Karpas-422 (cell line): ENCODE measurements around the gene GRM1. TPM values are rescaled to one million over a fixed set of nuclear protein-coding genes. Genes with fewer than 3 reads are reported as not detected.

Experiments
- DNase-seq: peaks from one replicate; pipeline ENCODE4 v3.0.0-alpha.2; 2015
- H2AFZ ChIP-seq: fragments of 200-600 bp; sonication (generic); 2 replicates; pipeline ENCODE4 v1.6.1; 2014; ENCODE audit warnings: antibody characterized with exemption, low read length, mixed read lengths
- H3K27ac ChIP-seq: fragments of 200-600 bp; sonication (generic); 2 replicates; pipeline ENCODE4 v1.5.1; 2014; ENCODE audit warnings: mild to moderate bottlenecking, low read length, moderate library complexity
- H3K27me3 ChIP-seq: fragments of 200-600 bp; sonication (generic); 2 replicates; pipeline ENCODE4 v1.6.1; 2014; ENCODE audit warnings: low read length, mixed read lengths
- H3K36me3 ChIP-seq: fragments of 200-600 bp; sonication (generic); 2 replicates; pipeline ENCODE4 v1.6.1; 2014; ENCODE audit warnings: low read length, mixed read lengths; ENCODE audit not compliant: insufficient read depth
- H3K4me1 ChIP-seq: fragments of 200-600 bp; sonication (generic); 2 replicates; pipeline ENCODE4 v1.6.1; 2014; ENCODE audit warnings: mild to moderate bottlenecking, low read length, mixed read lengths
- H3K4me2 ChIP-seq: fragments of 200-600 bp; sonication (generic); 2 replicates; pipeline ENCODE4 v1.6.1; 2014; ENCODE audit warnings: low read length, low read depth, mild to moderate bottlenecking; ENCODE audit not compliant: poor library complexity, severe bottlenecking
- H3K4me3 ChIP-seq: fragments of 200-600 bp; sonication (generic); 2 replicates; pipeline ENCODE4 v1.5.1; 2014; ENCODE audit warnings: mild to moderate bottlenecking, antibody characterized with exemption, low read length, mixed read lengths
- H3K79me2 ChIP-seq: fragments of 200-600 bp; sonication (generic); 2 replicates; pipeline ENCODE4 v1.6.1; 2014; ENCODE audit warnings: mild to moderate bottlenecking, low read length, mixed read lengths
- H3K9ac ChIP-seq: fragments of 200-600 bp; sonication (generic); 2 replicates; pipeline ENCODE4 v1.6.0; 2014; ENCODE audit warnings: low read length
- H3K9me2 ChIP-seq: fragments of 200-600 bp; sonication (generic), shearing (Covaris generic); replicated peaks from 2 replicates; pipeline ENCODE4 v1.6.0; 2014; ENCODE audit warnings: mild to moderate bottlenecking, low read length, moderate library complexity; ENCODE audit not compliant: insufficient read depth
- H3K9me3 ChIP-seq: fragments of 300-700, 200-600 bp; sonication (generic); 2 replicates; pipeline ENCODE4 v1.6.1; 2014; ENCODE audit warnings: low read length, mixed read lengths
- H4K20me1 ChIP-seq: fragments of 200-600 bp; sonication (generic); 2 replicates; pipeline ENCODE4 v1.6.1; 2014; ENCODE audit warnings: mild to moderate bottlenecking, antibody characterized with exemption, low read length, low read depth; ENCODE audit not compliant: insufficient read depth
- total RNA-seq: library from RNA; depleted of rRNA; stranded (reverse); fragments of >200 nt; shearing (Covaris generic); gene quantifications from 2 replicates; pipeline ENCODE4 v1.2.3, GENCODE V29; 2014; ENCODE audit warnings: low replicate concordance

The GRM1 gene
- total RNA-seq, 1 experiment from 2014 or later, result 1.2 TPM

- H3K4me3 ChIP-seq, result no peak overlapping the region
Measured at GRCh38 chr6:146077992-146078391, 49.1 kb downstream of the GRM1 start.

GRCh38 chr6:146087386-146087785 lies 58.5 kb downstream of the GRM1 start:
- H3K27ac ChIP-seq, result no peak overlapping the region
- H3K4me1 ChIP-seq, result no peaks in the 10 kb centered on the region
- H3K4me2 ChIP-seq, result no peak overlapping the region
- no peak overlapping the region for H3K9ac ChIP-seq
- no peak overlapping the region for H2AFZ ChIP-seq
- no peaks in the 10 kb centered on the region for H4K20me1 ChIP-seq
- no peaks in the 10 kb centered on the region for H3K9me2 ChIP-seq
- no peak overlapping the region for H3K4me3 ChIP-seq
- DNase-seq, result no peak
- no peaks in the 10 kb centered on the region for H3K9me3 ChIP-seq
- H3K36me3 ChIP-seq, result no peaks in the 10 kb centered on the region
- no peaks in the 10 kb centered on the region for H3K27me3 ChIP-seq
- no peaks in the 10 kb centered on the region for H3K79me2 ChIP-seq

More at GRCh38 chr6:146077992-146078391, 49.1 kb downstream of the GRM1 start:
- Histone ChIP-seq H3K27me3 (0 out of 2 replicates have a peak, but pooled peaks cover 4% of the 10 kb centered on the region), H3K36me3 (no peaks in the 10 kb centered on the region), H4K20me1 (no peaks in the 10 kb centered on the region), H3K4me1 (no peaks in the 10 kb centered on the region), H3K79me2 (no peaks in the 10 kb centered on the region), H3K9ac (no peak overlapping the region), H3K4me2 (no peak overlapping the region), H3K27ac (no peak overlapping the region), H3K9me2 (no peaks in the 10 kb centered on the region), H3K9me3 (no peaks in the 10 kb centered on the region), H2AFZ (no peak overlapping the region)
- DNase-seq, result no peak

- Histone ChIP-seq H3K27me3 (no peaks in the 10 kb centered on the region), H3K9me2 (no peaks in the 10 kb centered on the region), H3K9ac (no peak overlapping the region), H3K4me3 (no peak overlapping the region), H3K27ac (no peak overlapping the region), H4K20me1 (no peaks in the 10 kb centered on the region), H2AFZ (no peak overlapping the region), H3K4me1 (no peaks in the 10 kb centered on the region), H3K9me3 (no peaks in the 10 kb centered on the region), H3K36me3 (no peaks in the 10 kb centered on the region), H3K79me2 (no peaks in the 10 kb centered on the region), H3K4me2 (no peak overlapping the region)
- no peak for DNase-seq
Measured at GRCh38 chr6:146090474-146090873, 61.6 kb downstream of the GRM1 start.

GRCh38 chr6:146092961-146093686 lies 64.3 kb downstream of the GRM1 start:
- H3K9ac ChIP-seq, result no peak overlapping the region
- H3K9me2 ChIP-seq, result no peaks in the 10 kb centered on the region
- H3K79me2 ChIP-seq, result no peaks in the 10 kb centered on the region
- H3K36me3 ChIP-seq, result no peaks in the 10 kb centered on the region
- H3K4me3 ChIP-seq, result no peak overlapping the region
- H2AFZ ChIP-seq, result no peak overlapping the region
- H3K4me1 ChIP-seq, result no peaks in the 10 kb centered on the region
- H4K20me1 ChIP-seq, result no peaks in the 10 kb centered on the region
- H3K27ac ChIP-seq, result no peak overlapping the region
- no peak for DNase-seq
- no peak overlapping the region for H3K4me2 ChIP-seq
- no peaks in the 10 kb centered on the region for H3K9me3 ChIP-seq
- no peaks in the 10 kb centered on the region for H3K27me3 ChIP-seq

GRCh38 chr6:146095481-146095880 lies 66.6 kb downstream of the GRM1 start:
- Histone ChIP-seq H3K9ac (no peak overlapping the region), H3K27me3 (no peaks in the 10 kb centered on the region), H4K20me1 (no peaks in the 10 kb centered on the region), H3K36me3 (no peaks in the 10 kb centered on the region), H3K4me3 (no peak overlapping the region), H3K79me2 (no peaks in the 10 kb centered on the region), H3K27ac (no peak overlapping the region), H3K9me3 (no peaks in the 10 kb centered on the region), H3K4me2 (no peak overlapping the region), H2AFZ (no peak overlapping the region), H3K9me2 (no peaks in the 10 kb centered on the region), H3K4me1 (no peaks in the 10 kb centered on the region)
- DNase-seq, result no peak

GRCh38 chr6:146097586-146097985 lies 68.7 kb downstream of the GRM1 start:
- no peaks in the 10 kb centered on the region for H3K9me3 ChIP-seq
- H3K4me1 ChIP-seq, result no peaks in the 10 kb centered on the region
- no peaks in the 10 kb centered on the region for H3K27me3 ChIP-seq
- H3K9me2 ChIP-seq, result no peaks in the 10 kb centered on the region
- H3K4me3 ChIP-seq, result no peak overlapping the region
- no peak overlapping the region for H2AFZ ChIP-seq
- H3K27ac ChIP-seq, result no peak overlapping the region
- no peaks in the 10 kb centered on the region for H3K36me3 ChIP-seq
- H3K9ac ChIP-seq, result no peak overlapping the region
- H3K79me2 ChIP-seq, result no peaks in the 10 kb centered on the region
- H3K4me2 ChIP-seq, result no peak overlapping the region
- no peaks in the 10 kb centered on the region for H4K20me1 ChIP-seq
- DNase-seq, result no peak

- no peaks in the 10 kb centered on the region for H3K4me1 ChIP-seq
Measured at GRCh38 chr6:146100776-146101175, 71.9 kb downstream of the GRM1 start.

GRCh38 chr6:146103416-146104072 lies 74.7 kb downstream of the GRM1 start:
- H3K27me3 ChIP-seq, result no peaks in the 10 kb centered on the region
- no peaks in the 10 kb centered on the region for H3K36me3 ChIP-seq
- H3K4me3 ChIP-seq, result no peak overlapping the region
- H3K9me2 ChIP-seq, result no peaks in the 10 kb centered on the region
- H2AFZ ChIP-seq, result no peak overlapping the region
- H3K79me2 ChIP-seq, result no peaks in the 10 kb centered on the region
- no peak overlapping the region for H3K27ac ChIP-seq
- H3K9me3 ChIP-seq, result no peaks in the 10 kb centered on the region
- H3K9ac ChIP-seq, result no peak overlapping the region
- no peak for DNase-seq
- H3K4me1 ChIP-seq, result no peaks in the 10 kb centered on the region
- H3K4me2 ChIP-seq, result no peak overlapping the region
- H4K20me1 ChIP-seq, result no peaks in the 10 kb centered on the region

More at GRCh38 chr6:146100776-146101175, 71.9 kb downstream of the GRM1 start:
- H3K9ac ChIP-seq, result no peak overlapping the region
- no peaks in the 10 kb centered on the region for H4K20me1 ChIP-seq
- H3K9me3 ChIP-seq, result no peaks in the 10 kb centered on the region
- no peaks in the 10 kb centered on the region for H3K79me2 ChIP-seq
- H3K4me2 ChIP-seq, result no peak overlapping the region
- H2AFZ ChIP-seq, result no peak overlapping the region
- no peak for DNase-seq
- H3K36me3 ChIP-seq, result no peaks in the 10 kb centered on the region
- no peak overlapping the region for H3K4me3 ChIP-seq
- no peaks in the 10 kb centered on the region for H3K27me3 ChIP-seq
- no peak overlapping the region for H3K27ac ChIP-seq
- no peaks in the 10 kb centered on the region for H3K9me2 ChIP-seq
